Liver (tissue), 9 donors: Measurements from ENCODE around the gene IQGAP2. TPM values are rescaled to one million over a fixed set of nuclear protein-coding genes. Genes with fewer than 3 reads are reported as not detected.
A peak's percentile ranks its signal among the peaks of the same experiment; 100 is the strongest.

Experiments used
- DNase-seq: peaks from one replicate; pipeline ENCODE4 v3.0.0-alpha.2; 2017; ENCODE audit warnings: low spot score
- H3K27ac ChIP-seq, 2 donors: one replicate each; pipeline ENCODE4 v1.7.0; 2013; ENCODE audit warnings: inconsistent platforms in 2 of 2, low read length in 2 of 2, control low read depth in 1 of 2, low read depth in 1 of 2, mild to moderate bottlenecking in 1 of 2
- H3K27me3 ChIP-seq, 4 donors: one replicate each; pipeline versions ENCODE4 v1.6.1 to v1.7.0; 2013; ENCODE audit warnings: low read length in 3 of 4, inconsistent platforms in 1 of 4, mild to moderate bottlenecking in 1 of 4, moderate library complexity in 1 of 4; ENCODE audit not compliant: control insufficient read depth in 4 of 4, insufficient read depth in 4 of 4
- H3K36me3 ChIP-seq, 4 donors: one replicate each; pipeline versions ENCODE4 v1.6.1 to v1.7.0; 2013; ENCODE audit warnings: low read length in 3 of 4, mild to moderate bottlenecking in 3 of 4, low read depth in 1 of 4, moderate library complexity in 1 of 4; ENCODE audit not compliant: control insufficient read depth in 4 of 4, insufficient read depth in 3 of 4
- H3K4me1 ChIP-seq, 4 donors: one replicate each; pipeline versions ENCODE4 v1.6.1 to v1.7.0; 2013; ENCODE audit warnings: low read length in 3 of 4, mild to moderate bottlenecking in 3 of 4, moderate library complexity in 1 of 4; ENCODE audit not compliant: control insufficient read depth in 4 of 4, insufficient read depth in 4 of 4
- H3K4me3 ChIP-seq, 3 donors: one replicate each; pipeline versions ENCODE4 v1.6.1 to v1.7.0; 2013; ENCODE audit warnings: low read length in 3 of 3, control low read depth in 1 of 3, low read depth in 1 of 3, mild to moderate bottlenecking in 1 of 3
- H3K9ac ChIP-seq, 2 donors: one replicate each; pipeline ENCODE4 v1.7.0; 2013; ENCODE audit warnings: low read length in 2 of 2, mild to moderate bottlenecking in 2 of 2, moderate library complexity in 2 of 2, control low read depth in 1 of 2, low read depth in 1 of 2
- H3K9me3 ChIP-seq, 4 donors: one replicate each; pipeline versions ENCODE4 v1.6.1 to v1.7.0; 2013; ENCODE audit warnings: low read length in 3 of 4; ENCODE audit not compliant: control insufficient read depth in 4 of 4
- CTCF ChIP-seq: fragments of 150-350 bp; IDR thresholded peaks from 2 replicates; pipeline ENCODE4 v1.5.1; 2017; ENCODE audit warnings: improper control_type of control experiment, low read depth, low read length; ENCODE audit not compliant: missing input control
- EGR1 ChIP-seq, 2 donors: IDR thresholded peaks; 2 replicates each; pipeline ENCODE4 v1.6.1; 2016 to 2018; ENCODE audit warnings: antibody characterized with exemption in 2 of 2, low read depth in 2 of 2
- FOXA1 ChIP-seq: IDR thresholded peaks from 2 replicates; pipeline ENCODE4 v1.6.1; 2016; ENCODE audit warnings: antibody characterized with exemption
- FOXA2 ChIP-seq: IDR thresholded peaks from 2 replicates; pipeline ENCODE4 v1.6.1; 2016; ENCODE audit warnings: antibody characterized with exemption
- GABPA ChIP-seq, 2 donors: IDR thresholded peaks in 1 of 2; conservative IDR thresholded peaks in 1 of 2; 2 replicates each; pipeline ENCODE4 v1.6.1; 2016; ENCODE audit warnings: antibody characterized with exemption in 2 of 2, mild to moderate bottlenecking in 1 of 2, moderate library complexity in 1 of 2
- HNF4A ChIP-seq, 2 donors: conservative IDR thresholded peaks; 2 replicates each; pipeline ENCODE4 v1.6.1; 2016; ENCODE audit warnings: antibody characterized with exemption in 2 of 2, mild to moderate bottlenecking in 2 of 2
- JUND ChIP-seq, 2 donors: IDR thresholded peaks; 2 replicates each; pipeline ENCODE4 v1.6.1; 2016; ENCODE audit warnings: antibody characterized with exemption in 2 of 2
- NR2F2 ChIP-seq: IDR thresholded peaks from 2 replicates; pipeline ENCODE4 v1.6.1; 2016; ENCODE audit warnings: antibody characterized with exemption
- RAD21 ChIP-seq, 2 donors: IDR thresholded peaks; 2 replicates each; pipeline ENCODE4 v1.6.1; 2016; ENCODE audit warnings: antibody characterized with exemption in 2 of 2, mild to moderate bottlenecking in 2 of 2
- REST ChIP-seq: IDR thresholded peaks from 2 replicates; pipeline ENCODE4 v1.6.1; 2016; ENCODE audit warnings: antibody characterized with exemption, mild to moderate bottlenecking
- RXRA ChIP-seq, 2 donors: IDR thresholded peaks; 2 replicates each; pipeline ENCODE4 v1.6.1; 2017 to 2018; ENCODE audit warnings: antibody characterized with exemption in 2 of 2, mild to moderate bottlenecking in 1 of 2
- SP1 ChIP-seq: IDR thresholded peaks from 2 replicates; pipeline ENCODE4 v1.6.1; 2018; ENCODE audit warnings: antibody characterized with exemption, mild to moderate bottlenecking
- TAF1 ChIP-seq: conservative IDR thresholded peaks from 2 replicates; pipeline ENCODE4 v1.6.1; 2016; ENCODE audit warnings: antibody characterized with exemption, mild to moderate bottlenecking
- WGBS: extraction: QIAGEN DNeasy Blood & Tissue Kit; methylation state at CpG from one replicate; pipeline ENCODE4 v1.1.7; 2013; 5-methylcytosine and 5-hydroxymethylcytosine counted together
- polyA plus RNA-seq, 2 donors: library from polyadenylated mRNA; stranded (reverse) in 1 of 2; unstranded in 1 of 2; fragments of 200-250 nt in 1 of 2; fragments of >200 nt in 1 of 2; fragmentation: Nextera tagmentation in 1 of 2; extraction: Ambion mirVana in 1 of 2; gene quantifications; one replicate each; pipeline versions ENCODE4 v1.2.1 to v1.2.3, GENCODE V29; 2013 to 2015
- total RNA-seq, 2 donors: library from RNA; depleted of rRNA; stranded (reverse); fragments of >200 nt; gene quantifications; one replicate each; pipeline ENCODE4 v1.2.3, GENCODE V29; 2014
- donor health status: healthy.
- donor health status: healthy.
- donor health status: healthy.
- donor health status: healthy.
- donor health status: healthy.

The IQGAP2 gene
- total and polyA plus RNA-seq, 4 donors: 41.5 to 205 (median 102) TPM

GRCh38 chr5:76604838-76605237 is 201.8 kb downstream of the IQGAP2 start:
- TF ChIP-seq JUND (IDR thresholded peaks at IDR 0.05) (peak in 1 of 2 donors; percentile 39), FOXA1 (no peak)
- H3K4me3 ChIP-seq: no peak overlapping the region
- no peaks in the 10 kb centered on the region for H3K4me1 ChIP-seq
- peaks cover 0 to 46% (median 25%) of the 10 kb centered on the region in 4 donors for H3K36me3 ChIP-seq
- no peaks in the 10 kb centered on the region for H3K9me3 ChIP-seq
- no peak overlapping the region for H3K9ac ChIP-seq
- DNase-seq: no peak
- H3K27ac ChIP-seq: no peak overlapping the region
- WGBS: 73% methylated on average over 2 of the region's 2 CpGs
- H3K27me3 ChIP-seq: no peaks in the 10 kb centered on the region

- no peak for TF ChIP-seq RXRA (IDR thresholded peaks at IDR 0.05)
- no peak for TF ChIP-seq SP1
- TF ChIP-seq FOXA2: no peak
- no peak for TF ChIP-seq HNF4A (conservative IDR thresholded peaks at IDR 0.05)
- TF ChIP-seq EGR1 (IDR thresholded peaks at IDR 0.05; ENCODE audit: low read depth in 2 of 2): no peak
- TF ChIP-seq REST: no peak
- no peak for TF ChIP-seq TAF1
- no peak overlapping the region for H3K9ac ChIP-seq
- H3K27me3 ChIP-seq: no peaks in the 10 kb centered on the region
- no peak overlapping the region for H3K4me3 ChIP-seq
- H3K4me1 ChIP-seq: no peaks in the 10 kb centered on the region
- H3K36me3 ChIP-seq: peaks cover 0 to 41% (median 30%) of the 10 kb centered on the region in 4 donors
- no peaks in the 10 kb centered on the region for H3K9me3 ChIP-seq
- no peak for DNase-seq
- WGBS: 96% methylated on average over 2 of the region's 2 CpGs
- H3K27ac ChIP-seq: no peak overlapping the region
Measured at GRCh38 chr5:76606701-76607100, 203.6 kb downstream of the IQGAP2 start.

GRCh38 chr5:76607353-76607871 is 204.3 kb downstream of the IQGAP2 start:
- Histone ChIP-seq H3K4me1 (no peaks in the 10 kb centered on the region), H3K27ac (no peak overlapping the region), H3K9ac (no peak overlapping the region), H3K36me3 (peaks cover 0 to 41% (median 31%) of the 10 kb centered on the region in 4 donors), H3K4me3 (no peak overlapping the region), H3K9me3 (no peaks in the 10 kb centered on the region), H3K27me3 (no peaks in the 10 kb centered on the region)
- TF ChIP-seq CTCF (no peak), NR2F2 (no peak), RAD21 (IDR thresholded peaks at IDR 0.05) (no peak), GABPA (IDR thresholded peaks at IDR 0.05 in 1 of 2, conservative IDR thresholded peaks at IDR 0.05 in 1 of 2) (no peak)
- 80% methylated on average over 9 of the region's 9 CpGs for WGBS
- DNase-seq: no peak
